B cell (primary cell): ENCODE measurements around the gene IDH2.

ENCODE experiments used
- CTCF ChIP-seq: fragments of 200-600 bp; IDR thresholded peaks from one replicate; pipeline ENCODE4 v1.8.0; 2022; ENCODE audit warnings: antibody characterized with exemption, mild to moderate bottlenecking
- EZH2 ChIP-seq: IDR thresholded peaks from 2 replicates; pipeline ENCODE4 v1.6.1; 2012; ENCODE audit warnings: borderline replicate concordance, low read depth, mild to moderate bottlenecking, moderate library complexity, low read length; ENCODE audit not compliant: insufficient read depth, poor library complexity, severe bottlenecking

GRCh38 chr15:90036806-90037510 lies 65.3 kb downstream of the IDH2 start:
- TF ChIP-seq CTCF (no peak), EZH2 (no peak)
